ENCODE results near the gene SPACA6. TPM values are rescaled to one million over a fixed set of nuclear protein-coding genes. Genes with fewer than 3 reads are reported as not detected.

Gene SPACA6
- total RNA-seq, 2 experiments from 2014 or later: 2.5 to 12.5 TPM

- Histone ChIP-seq H2AFZ (ENCODE audit: low read length) (no peak overlapping the region), H3K9me3 (ENCODE audit: low read length) (no peaks in the 10 kb centered on the region), H3K36me3 (ENCODE audit: insufficient read depth, low read length) (no peaks in the 10 kb centered on the region), H3K4me1 (ENCODE audit: insufficient read depth, low read length, poor library complexity, severe bottlenecking) (peaks cover 38% of the 10 kb centered on the region), H3K27ac (ENCODE audit: low read depth, low read length, poor library complexity, severe bottlenecking) (no peak overlapping the region), H3K4me3 (ENCODE audit: low read depth, low read length, poor library complexity, severe bottlenecking) (no peak overlapping the region), H3K4me2 (ENCODE audit: low read length) (no peak overlapping the region), H4K20me1 (ENCODE audit: insufficient read depth, low read length) (no peaks in the 10 kb centered on the region), H3K9me2 (ENCODE audit: insufficient read depth, low read length) (no peaks in the 10 kb centered on the region), H3K79me2 (ENCODE audit: insufficient read depth, low read depth, low read length) (peaks cover 9% of the 10 kb centered on the region; the same call in 1 of the 2 replicates)
- BruUV-seq (replicated peaks): no TSS peak
- CTCF ChIA-PET (ENCODE audit: unreplicated experiment): no interaction called here
- POLR2A ChIA-PET: interaction anchor here (0.5 to 0.6 kb wide), 2 partner anchors 19 to 53 kb away, joined by 4 to 5 read pairs; no protein-coding TSS in a partner anchor
- DNase-seq (ENCODE audit: low spot score): no peak
- intact Hi-C loops (cut with micrococcal nuclease; ENCODE audit: unreplicated experiment): no loop called here
- TF ChIP-seq EZH2phosphoT487 (IDR thresholded peaks at IDR 0.05; ENCODE audit: borderline replicate concordance, low read depth, low read length) (no peak), CTCF (conservative IDR thresholded peaks at IDR 0.05; ENCODE audit: low read length) (no peak)
Measured at GRCh38 chr19:51709575-51709974, 16.4 kb downstream of the SPACA6 start.

- Histone ChIP-seq H3K27ac (ENCODE audit: low read depth, low read length, poor library complexity, severe bottlenecking) (no peak overlapping the region), H2AFZ (ENCODE audit: low read length) (no peak overlapping the region), H4K20me1 (ENCODE audit: insufficient read depth, low read length) (no peaks in the 10 kb centered on the region), H3K4me1 (ENCODE audit: insufficient read depth, low read length, poor library complexity, severe bottlenecking) (peaks cover 34% of the 10 kb centered on the region), H3K36me3 (ENCODE audit: insufficient read depth, low read length) (no peaks in the 10 kb centered on the region), H3K79me2 (ENCODE audit: insufficient read depth, low read depth, low read length) (peaks cover 3% of the 10 kb centered on the region; the same call in 1 of the 2 replicates), H3K9me3 (ENCODE audit: low read length) (no peaks in the 10 kb centered on the region), H3K4me3 (ENCODE audit: low read depth, low read length, poor library complexity, severe bottlenecking) (no peak overlapping the region), H3K4me2 (ENCODE audit: low read length) (peak overlapping the region; percentile 50), H3K9me2 (ENCODE audit: insufficient read depth, low read length) (no peaks in the 10 kb centered on the region)
- DNase-seq (ENCODE audit: low spot score): no peak
- intact Hi-C loops (cut with micrococcal nuclease; ENCODE audit: unreplicated experiment): no loop called here
- no TSS peak for BruUV-seq (replicated peaks)
- CTCF ChIA-PET (ENCODE audit: unreplicated experiment): no interaction called here
- POLR2A ChIA-PET: interaction anchor here (0.5 kb wide), 1 partner anchor 53 kb away, joined by 5 read pairs; no protein-coding TSS in a partner anchor
- TF ChIP-seq EZH2phosphoT487 (IDR thresholded peaks at IDR 0.05; ENCODE audit: borderline replicate concordance, low read depth, low read length) (no peak), CTCF (conservative IDR thresholded peaks at IDR 0.05; ENCODE audit: low read length) (no peak)
Measured at GRCh38 chr19:51710163-51710562, 17.0 kb downstream of the SPACA6 start.

- POLR2A ChIA-PET: no interaction called here
- H3K27ac ChIP-seq (ENCODE audit: low read depth, low read length, poor library complexity, severe bottlenecking): peak overlapping the region; percentile 59
- no peak overlapping the region for H2AFZ ChIP-seq (ENCODE audit: low read length)
- peak overlapping the region; percentile 50 for H3K4me2 ChIP-seq (ENCODE audit: low read length)
- H3K4me1 ChIP-seq (ENCODE audit: insufficient read depth, low read length, poor library complexity, severe bottlenecking): peaks cover 34% of the 10 kb centered on the region
- no peak overlapping the region for H3K4me3 ChIP-seq (ENCODE audit: low read depth, low read length, poor library complexity, severe bottlenecking)
- TF ChIP-seq CTCF (conservative IDR thresholded peaks at IDR 0.05; ENCODE audit: low read length) (no peak), EZH2phosphoT487 (IDR thresholded peaks at IDR 0.05; ENCODE audit: borderline replicate concordance, low read depth, low read length) (no peak)
- CTCF ChIA-PET (ENCODE audit: unreplicated experiment): no interaction called here
- no peaks in the 10 kb centered on the region for H4K20me1 ChIP-seq (ENCODE audit: insufficient read depth, low read length)
- BruUV-seq (replicated peaks): no TSS peak
- H3K9me2 ChIP-seq (ENCODE audit: insufficient read depth, low read length): no peaks in the 10 kb centered on the region
- H3K36me3 ChIP-seq (ENCODE audit: insufficient read depth, low read length): no peaks in the 10 kb centered on the region
- H3K79me2 ChIP-seq (ENCODE audit: insufficient read depth, low read depth, low read length): no peaks in the 10 kb centered on the region
- intact Hi-C loops (cut with micrococcal nuclease; ENCODE audit: unreplicated experiment): loop anchor here (2.0 kb wide), 1 partner anchor 65 kb away; no protein-coding TSS in a partner anchor
- no peak for DNase-seq (ENCODE audit: low spot score)
- no peaks in the 10 kb centered on the region for H3K9me3 ChIP-seq (ENCODE audit: low read length)
Measured at GRCh38 chr19:51711702-51712101, 18.6 kb downstream of the SPACA6 start.

Data from OCI-LY7 (cell line).